SKM-1 treated with dmso at 0.1 percent for 144 hours (cell line): ENCODE data around the gene DYNLRB2.

Experiments
- DNase-seq: peaks from one replicate; lab custom pipeline; 2025; ENCODE audit not compliant: unreplicated experiment; lab: John Stamatoyannopoulos, UW

The DYNLRB2 gene

GRCh38 chr16:80540516-80541305 lies at the start of gene DYNLRB2:
TSS of gene DYNLRB2 (plus strand) at chr16:80540993. CDS start at chr16:80541077, 84 bp downstream.
- peak; percentile 89 for DNase-seq

- no peak for DNase-seq
These were observed 40.5 kb upstream of the DYNLRB2 start for GRCh38 chr16:80500116-80500859.

GRCh38 chr16:80500961-80501525 lies 39.8 kb upstream of the DYNLRB2 start:
- no peak for DNase-seq

GRCh38 chr16:80503107-80503506 lies 37.7 kb upstream of the DYNLRB2 start:
- DNase-seq: no peak

- no peak for DNase-seq
These were observed 33.3 kb upstream of the DYNLRB2 start for GRCh38 chr16:80507538-80507937.

- peak; percentile 15 for DNase-seq
These were observed 30.9 kb upstream of the DYNLRB2 start for GRCh38 chr16:80509872-80510271.

- DNase-seq: no peak
These were observed 28.8 kb upstream of the DYNLRB2 start for GRCh38 chr16:80511824-80512592.

GRCh38 chr16:80512593-80512853 lies 28.3 kb upstream of the DYNLRB2 start:
- DNase-seq: no peak

GRCh38 chr16:80515374-80515773 lies 25.4 kb upstream of the DYNLRB2 start:
- no peak for DNase-seq

GRCh38 chr16:80517846-80518245 lies 22.9 kb upstream of the DYNLRB2 start:
- DNase-seq: no peak

- no peak for DNase-seq
These were observed 22.4 kb upstream of the DYNLRB2 start for GRCh38 chr16:80518436-80518835.

GRCh38 chr16:80519189-80519588 lies 21.6 kb upstream of the DYNLRB2 start:
- no peak for DNase-seq

GRCh38 chr16:80525420-80525819 lies 15.4 kb upstream of the DYNLRB2 start:
- no peak for DNase-seq

GRCh38 chr16:80526418-80527061 lies 14.3 kb upstream of the DYNLRB2 start:
- peak; percentile 61 for DNase-seq

GRCh38 chr16:80527297-80527696 lies 13.5 kb upstream of the DYNLRB2 start:
- DNase-seq: peak; percentile 52

GRCh38 chr16:80530479-80530878 lies 10.3 kb upstream of the DYNLRB2 start:
- no peak for DNase-seq

- no peak for DNase-seq
These were observed 4.6 kb upstream of the DYNLRB2 start for GRCh38 chr16:80536238-80536637.

- DNase-seq: no peak
These were observed 507 bp downstream of the DYNLRB2 start for GRCh38 chr16:80541306-80541694.

GRCh38 chr16:80543162-80543561 lies 2.4 kb downstream of the DYNLRB2 start:
- no peak for DNase-seq

GRCh38 chr16:80544326-80544725 lies 3.5 kb downstream of the DYNLRB2 start:
- no peak for DNase-seq

GRCh38 chr16:80546249-80546648 lies 5.5 kb downstream of the DYNLRB2 start:
- no peak for DNase-seq
